Mesothelial cell of epicardium (in vitro differentiated cells): ENCODE measurements around the gene ORMDL1. TPM values are rescaled to one million over a fixed set of nuclear protein-coding genes. Genes with fewer than 3 reads are reported as not detected.

Experiments
- DNase-seq, 2 experiments: peaks; one replicate each; pipeline ENCODE4 v3.0.0; 2021; ENCODE audit warnings: low spot score in 2 of 2; ENCODE audit not compliant: unreplicated experiment in 2 of 2
- H3K27ac Mint-ChIP-seq: 2 replicates; pipeline ENCODE4 v1.8.0; 2021; ENCODE audit warnings: mixed read lengths
- H3K27me3 Mint-ChIP-seq: 2 replicates; pipeline ENCODE4 v1.8.0; 2021; ENCODE audit warnings: low read depth, mixed read lengths
- H3K36me3 Mint-ChIP-seq: 2 replicates; pipeline ENCODE4 v1.8.0; 2021; ENCODE audit warnings: mixed read lengths
- H3K4me1 Mint-ChIP-seq: 2 replicates; pipeline ENCODE4 v1.8.0; 2021; ENCODE audit warnings: mixed read lengths
- H3K4me3 Mint-ChIP-seq: 2 replicates; pipeline ENCODE4 v1.8.0; 2021; ENCODE audit warnings: mild to moderate bottlenecking, moderate library complexity, mixed read lengths
- H3K9me3 Mint-ChIP-seq: 2 replicates; pipeline ENCODE4 v1.8.0; 2021; ENCODE audit warnings: mixed read lengths
- CTCF ChIP-seq: fragments of 200-600 bp; sonication (generic); IDR thresholded peaks from one replicate; pipeline ENCODE4 v1.5.0; 2021; ENCODE audit warnings: antibody characterized with exemption; ENCODE audit not compliant: unreplicated experiment
- total RNA-seq: library from RNA; stranded (reverse); gene quantifications from 3 replicates; pipeline ENCODE4 v1.2.1, GENCODE V29; 2021

The ORMDL1 gene
- total RNA-seq, 1 donor from 2014 or later, result 84.7 TPM

GRCh38 chr2:189751080-189751658, 33.0 kb downstream of the ORMDL1 start:
- H3K4me3 Mint-ChIP-seq, result no peak overlapping the region
- peak; percentile 26 for TF ChIP-seq CTCF
- no peaks in the 10 kb centered on the region for H3K27me3 Mint-ChIP-seq
- H3K27ac Mint-ChIP-seq, result no peak overlapping the region
- no peaks in the 10 kb centered on the region for H3K9me3 Mint-ChIP-seq
- H3K4me1 Mint-ChIP-seq, result no peaks in the 10 kb centered on the region
- DNase-seq, result no peak
- H3K36me3 Mint-ChIP-seq, result peaks cover 13% of the 10 kb centered on the region

DNA sequence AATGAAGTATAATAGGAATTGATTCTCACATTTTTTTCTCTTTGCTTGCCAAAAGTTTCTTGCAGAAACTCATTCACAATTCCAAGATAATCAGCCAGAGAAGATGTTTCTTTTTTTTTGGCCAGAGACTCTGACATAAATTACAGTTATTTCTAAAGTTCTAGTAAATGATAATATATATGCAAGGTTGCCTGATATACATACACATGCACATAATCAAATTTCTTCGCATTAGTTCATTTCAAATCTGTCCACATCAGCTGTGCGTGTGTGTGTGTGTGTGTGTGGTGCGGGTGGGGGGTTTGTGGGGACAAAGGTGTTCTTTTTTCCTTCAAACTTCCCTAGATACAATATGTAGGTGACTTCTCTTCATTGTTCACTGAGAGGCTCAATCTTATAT, 54.7 kb downstream of the ORMDL1 start:
- H3K9me3 Mint-ChIP-seq, result no peaks in the 10 kb centered on the region
- H3K4me1 Mint-ChIP-seq, result no peaks in the 10 kb centered on the region
- no peaks in the 10 kb centered on the region for H3K27me3 Mint-ChIP-seq
- no peak for DNase-seq
- no peak overlapping the region for H3K27ac Mint-ChIP-seq
- no peak overlapping the region for H3K4me3 Mint-ChIP-seq
- no peaks in the 10 kb centered on the region for H3K36me3 Mint-ChIP-seq
- TF ChIP-seq CTCF, result no peak

- no peak for DNase-seq
- Mint-ChIP-seq H3K36me3 (no peaks in the 10 kb centered on the region), H3K9me3 (peaks cover under 1% of the 10 kb centered on the region), H3K27me3 (no peaks in the 10 kb centered on the region), H3K27ac (no peak overlapping the region), H3K4me1 (no peaks in the 10 kb centered on the region), H3K4me3 (no peak overlapping the region)
- TF ChIP-seq CTCF, result no peak
Measured at GRCh38 chr2:189726849-189727248, 57.3 kb downstream of the ORMDL1 start.

GRCh38 chr2:189726271-189726670, 57.9 kb downstream of the ORMDL1 start:
- Mint-ChIP-seq H3K36me3 (no peaks in the 10 kb centered on the region), H3K27me3 (no peaks in the 10 kb centered on the region), H3K9me3 (peaks cover 2% of the 10 kb centered on the region), H3K27ac (no peak overlapping the region), H3K4me1 (no peaks in the 10 kb centered on the region), H3K4me3 (no peak overlapping the region)
- no peak for DNase-seq
- no peak for TF ChIP-seq CTCF

GRCh38 chr2:189723192-189723591, 60.9 kb downstream of the ORMDL1 start:
- Mint-ChIP-seq H3K4me3 (no peak overlapping the region), H3K4me1 (no peaks in the 10 kb centered on the region), H3K27ac (no peak overlapping the region), H3K27me3 (no peaks in the 10 kb centered on the region), H3K9me3 (peaks cover 4% of the 10 kb centered on the region), H3K36me3 (no peaks in the 10 kb centered on the region)
- TF ChIP-seq CTCF, result no peak
- no peak for DNase-seq

Other genes with a start within 250 kb of the ORMDL1 start
- gene SLC40A1, start 203.6 kb downstream of the ORMDL1 start, total RNA-seq, result 152 to 156 TPM (median 154 TPM) in 3 replicates
- gene ASNSD1, start 122.9 kb downstream of the ORMDL1 start, total RNA-seq, result 37.5 to 41.0 TPM (median 40.1 TPM) in 3 replicates
- gene ANKAR, start 109.7 kb downstream of the ORMDL1 start, total RNA-seq, result 13.4 to 14.6 TPM (median 13.9 TPM) in 3 replicates
- gene OSGEPL1, start 21.5 kb downstream of the ORMDL1 start, total RNA-seq, result 10.7 to 11.3 TPM (median 10.9 TPM) in 3 replicates
- gene PMS1, start 111 bp upstream of the ORMDL1 start, total RNA-seq, result 50.3 to 50.5 TPM (median 50.3 TPM) in 3 replicates